ENCODE results near the gene COBL.

Gene COBL

GRCh38 chr7:51274955-51275354 is 41.7 kb downstream of the COBL start:
- no peak for DNase-seq

GRCh38 chr7:51274001-51274400 is 42.6 kb downstream of the COBL start:
- DNase-seq: no peak

GRCh38 chr7:51273360-51273759 is 43.2 kb downstream of the COBL start:
- DNase-seq: no peak

GRCh38 chr7:51270965-51271364 is 45.6 kb downstream of the COBL start:
- no peak for DNase-seq

- DNase-seq: no peak
Observed at GRCh38 chr7:51269911-51270310, 46.7 kb downstream of the COBL start.

- no peak for DNase-seq
Observed at GRCh38 chr7:51269321-51269720, 47.3 kb downstream of the COBL start.

GRCh38 chr7:51268859-51269258 is 47.8 kb downstream of the COBL start:
- no peak for DNase-seq

- no peak for DNase-seq
Observed at GRCh38 chr7:51267169-51267568, 49.4 kb downstream of the COBL start.

- no peak for DNase-seq
Observed at GRCh38 chr7:51265066-51265907, 51.3 kb downstream of the COBL start.

GRCh38 chr7:51263631-51264484 is 52.8 kb downstream of the COBL start:
- no peak for DNase-seq

GRCh38 chr7:51262796-51263531 is 53.6 kb downstream of the COBL start:
- no peak for DNase-seq

GRCh38 chr7:51261950-51262795 is 54.4 kb downstream of the COBL start:
- no peak for DNase-seq

GRCh38 chr7:51261117-51261835 is 55.3 kb downstream of the COBL start:
- DNase-seq: no peak

GRCh38 chr7:51260516-51260915 is 56.1 kb downstream of the COBL start:
- DNase-seq: no peak

- no peak for DNase-seq
Observed at GRCh38 chr7:51259766-51260165, 56.8 kb downstream of the COBL start.

GRCh38 chr7:51256916-51257315 is 59.7 kb downstream of the COBL start:
- DNase-seq: no peak

- no peak for DNase-seq
Observed at GRCh38 chr7:51256209-51256781, 60.3 kb downstream of the COBL start.

GRCh38 chr7:51255536-51256208 is 60.9 kb downstream of the COBL start:
- DNase-seq: no peak

GRCh38 chr7:51255036-51255435 is 61.6 kb downstream of the COBL start:
- no peak for DNase-seq

GRCh38 chr7:51253157-51253556 is 63.5 kb downstream of the COBL start:
- DNase-seq: no peak

- no peak for DNase-seq
Observed at GRCh38 chr7:51251290-51251689, 65.3 kb downstream of the COBL start.

All from stimulated activated CD4-positive, alpha-beta T cell treated with anti-CD3 and anti-CD28 coated beads, Interleukin-4, amount 100 ng/mL, for 1 hour (primary cell).